ELF-1 (cell line): Measurements from ENCODE around the gene MYOZ3.
A peak's percentile ranks its signal among the peaks of the same experiment; 100 is the strongest.

ENCODE experiments used
- DNase-seq: peaks from one replicate; pipeline ENCODE4 v3.0.0-alpha.2; 2016; ENCODE audit warnings: low read depth, low spot score

The MYOZ3 gene

GRCh38 chr5:150659360-150660107 is 1.5 kb upstream of the MYOZ3 start:
- DNase-seq: no peak

GRCh38 chr5:150660108-150660831 is 781 bp upstream of the MYOZ3 start:
- DNase-seq: no peak

GRCh38 chr5:150661821-150662596 is 958 bp downstream of the MYOZ3 start:
- no peak for DNase-seq

GRCh38 chr5:150662731-150663516 is 1.9 kb downstream of the MYOZ3 start:
- DNase-seq: no peak

GRCh38 chr5:150663936-150664335 is 2.9 kb downstream of the MYOZ3 start:
- DNase-seq: no peak

GRCh38 chr5:150665044-150665443 is 4.0 kb downstream of the MYOZ3 start:
- DNase-seq: no peak

- peak; percentile 51 for DNase-seq
These were observed 9.4 kb downstream of the MYOZ3 start for GRCh38 chr5:150670275-150670947.

- DNase-seq: no peak
These were observed 9.9 kb downstream of the MYOZ3 start for GRCh38 chr5:150670948-150671310.

GRCh38 chr5:150671509-150672236 is 10.6 kb downstream of the MYOZ3 start:
- no peak for DNase-seq

GRCh38 chr5:150672237-150672883 is 11.3 kb downstream of the MYOZ3 start:
- DNase-seq: peak; percentile 77

GRCh38 chr5:150672884-150673275 is 11.8 kb downstream of the MYOZ3 start:
- DNase-seq: no peak

- no peak for DNase-seq
These were observed 13.3 kb downstream of the MYOZ3 start for GRCh38 chr5:150674341-150674821.

- DNase-seq: no peak
These were observed 14.0 kb downstream of the MYOZ3 start for GRCh38 chr5:150675069-150675468.

GRCh38 chr5:150676578-150676977 is 15.5 kb downstream of the MYOZ3 start:
- no peak for DNase-seq

GRCh38 chr5:150689120-150689519 is 28.1 kb downstream of the MYOZ3 start:
- no peak for DNase-seq

GRCh38 chr5:150690760-150691159 is 29.7 kb downstream of the MYOZ3 start:
- no peak for DNase-seq

GRCh38 chr5:150692276-150692675 is 31.2 kb downstream of the MYOZ3 start:
- DNase-seq: no peak

GRCh38 chr5:150694612-150695011 is 33.6 kb downstream of the MYOZ3 start:
- no peak for DNase-seq

- no peak for DNase-seq
These were observed 39.2 kb downstream of the MYOZ3 start for GRCh38 chr5:150700246-150700593.
